Measurements from ENCODE around the gene ZBED2. TPM values are rescaled to one million over a fixed set of nuclear protein-coding genes. Genes with fewer than 3 reads are reported as not detected.
A peak's percentile ranks its signal among the peaks of the same experiment; 100 is the strongest.

ZBED2 gene
- polyA plus RNA-seq, 2 of the 4 experiments (the other 2 are of a cell fraction): 0.48 to 1.9 TPM

- TF ChIP-seq HMGXB4 (CRISPR knock-in tag; IDR thresholded peaks at IDR 0.05; ENCODE audit: borderline replicate concordance) (no peak), FOSB (CRISPR knock-in tag; IDR thresholded peaks at IDR 0.05) (no peak), ESRRA (IDR thresholded peaks at IDR 0.05; ENCODE audit: borderline replicate concordance, low read length) (no peak), CHD2 (IDR thresholded peaks at IDR 0.05; ENCODE audit: low read length, partially characterized antibody) (no peak), CEBPB (IDR thresholded peaks at IDR 0.05) (no peak), NFE2L2 (conservative IDR thresholded peaks at IDR 0.05; ENCODE audit: low read length) (no peak)
Measured at GRCh38 chr3:111593666-111594065, 1.5 kb downstream of the ZBED2 start (continued).

- Histone ChIP-seq H3K4me1 (peaks cover 78% of the 10 kb centered on the region), H3K27ac (peak overlapping the region; percentile 67 to 80; a peak in 5 of 6 replicates), H3K4me2 (peak overlapping the region; percentile 45; the same call in 2 of the 3 replicates), H3K4me3 (no peak overlapping the region), H3K9me3 (no peaks in the 10 kb centered on the region)
- 81% methylated on average over 5 of the region's 5 CpGs for WGBS (ENCODE audit: missing lambda C conversion rate)
- no peak for TF ChIP-seq CBX8 (IDR thresholded peaks at IDR 0.05)
- no peak for TF ChIP-seq SMC3 (IDR thresholded peaks at IDR 0.05)
- TF ChIP-seq MAFK (IDR thresholded peaks at IDR 0.05; ENCODE audit: partially characterized antibody): no peak
- TF ChIP-seq JUN (IDR thresholded peaks at IDR 0.05): no peak
- no peak for TF ChIP-seq HMGXB4 (CRISPR knock-in tag; IDR thresholded peaks at IDR 0.05; ENCODE audit: borderline replicate concordance)
- no peak for TF ChIP-seq ZC3H11A (IDR thresholded peaks at IDR 0.05)
- no peak for TF ChIP-seq CBX2 (IDR thresholded peaks at IDR 0.05; ENCODE audit: borderline replicate concordance, low read depth)
- no peak for TF ChIP-seq MAX (IDR thresholded peaks at IDR 0.05)
- no peak for TF ChIP-seq REST (IDR thresholded peaks at IDR 0.05)
- no peak for TF ChIP-seq FOSL2 (IDR thresholded peaks at IDR 0.05)
- no peak for TF ChIP-seq FOSL2 (CRISPR knock-in tag; IDR thresholded peaks at IDR 0.05)
- TF ChIP-seq NPAS2 (CRISPR knock-in tag; IDR thresholded peaks at IDR 0.05; ENCODE audit: borderline replicate concordance): no peak
- no peak for TF ChIP-seq NFE2L2 (conservative IDR thresholded peaks at IDR 0.05; ENCODE audit: low read length)
- no peak for TF ChIP-seq ZSCAN20 (CRISPR knock-in tag; IDR thresholded peaks at IDR 0.05)
- DNase-seq (ENCODE audit: low read depth in 1 of 2, low spot score in 1 of 2): no peak
- CTCF ChIA-PET: interaction anchor here (1.3 to 3.2 kb wide), 3 partner anchors 14 to 123 kb away, joined by 4 to 24 read pairs (median 5); no protein-coding TSS in a partner anchor
- POLR2A ChIA-PET: no interaction called here
- no peak for FAIRE-seq
- no peak for ATAC-seq
Measured at GRCh38 chr3:111592936-111593335, 2.2 kb downstream of the ZBED2 start.

- peaks cover 77% of the 10 kb centered on the region for H3K4me1 ChIP-seq
- ATAC-seq (no peak), DNase-seq (ENCODE audit: low read depth in 1 of 2, low spot score in 1 of 2) (no peak), FAIRE-seq (no peak)
- no peak overlapping the region for H3K4me3 ChIP-seq
- CTCF ChIA-PET: interaction anchor here (1.4 to 1.6 kb wide), 2 partner anchors 10 to 77 kb away, joined by 3 to 4 read pairs; no protein-coding TSS in a partner anchor
- no peak for TF ChIP-seq MAZ (IDR thresholded peaks at IDR 0.05; ENCODE audit: borderline replicate concordance, low read depth, low read length)
- no peak for TF ChIP-seq HDAC2 (IDR thresholded peaks at IDR 0.05)
- no peak for TF ChIP-seq PHF8 (IDR thresholded peaks at IDR 0.05; ENCODE audit: borderline replicate concordance, low read depth)
- peak overlapping the region; percentile 67 to 79; a peak in 5 of 6 replicates for H3K27ac ChIP-seq
- peak overlapping the region; percentile 45 for H3K4me2 ChIP-seq
- H3K9me3 ChIP-seq: no peaks in the 10 kb centered on the region
- POLR2A ChIA-PET: no interaction called here
Measured at GRCh38 chr3:111592143-111592542, 3.0 kb downstream of the ZBED2 start.
